Measurements from ENCODE around the gene SDC4. TPM values are rescaled to one million over a fixed set of nuclear protein-coding genes. Genes with fewer than 3 reads are reported as not detected.

Gene SDC4
- total and polyA plus RNA-seq, 8 donors, result 27.4 to 343 (median 80.1) TPM

- Histone ChIP-seq H3K36me3 (no peaks in the 10 kb centered on the region), H3K27ac (no peak overlapping the region), H3K27me3 (peaks cover 0 to 44% (median 0%) of the 10 kb centered on the region in 3 donors), H3K4me3 (no peak overlapping the region), H3K9me3 (no peaks in the 10 kb centered on the region), H3K4me1 (no peaks in the 10 kb centered on the region)
- WGBS, 5 donors, result 56 to 67% (median 61%) methylated on average over 7 of the region's 7 CpGs
- TF ChIP-seq POLR2AphosphoS5 (IDR thresholded peaks at IDR 0.05), result no peak
- no peak for TF ChIP-seq CTCF (IDR thresholded peaks at IDR 0.05)
- no peak for TF ChIP-seq POLR2A (IDR thresholded peaks at IDR 0.05)
- no peak for TF ChIP-seq EP300 (IDR thresholded peaks at IDR 0.05)
- intact Hi-C loops (cut with DNase I; ENCODE audit: low total_unique reads), result loop anchor here (10.0 kb wide), 1 partner anchor 148 kb away; no protein-coding TSS in a partner anchor
- DNase-seq, result no peak
Measured at GRCh38 chr20:45282700-45283550, 65.3 kb downstream of the SDC4 start.

- intact Hi-C loops (cut with DNase I; ENCODE audit: low total_unique reads), result loop anchor here (10.0 kb wide), 1 partner anchor 145 kb away; no protein-coding TSS in a partner anchor
- Histone ChIP-seq H3K27me3 (peaks cover 0 to 55% (median 0%) of the 10 kb centered on the region in 3 donors), H3K4me1 (no peaks in the 10 kb centered on the region), H3K27ac (no peak overlapping the region), H3K4me3 (no peak overlapping the region), H3K36me3 (no peaks in the 10 kb centered on the region), H3K9me3 (no peaks in the 10 kb centered on the region)
- DNase-seq, result no peak
- WGBS, 5 donors, result 70 to 93% (median 82%) methylated on average over 1 of the region's 1 CpG
- TF ChIP-seq POLR2AphosphoS5 (IDR thresholded peaks at IDR 0.05) (no peak), EP300 (IDR thresholded peaks at IDR 0.05) (no peak), CTCF (IDR thresholded peaks at IDR 0.05) (no peak), POLR2A (IDR thresholded peaks at IDR 0.05) (no peak)
Measured at GRCh38 chr20:45279992-45280391, 68.2 kb downstream of the SDC4 start.

GRCh38 chr20:45275338-45275737 lies 72.9 kb downstream of the SDC4 start:
- no peak overlapping the region for H3K4me3 ChIP-seq
- no peaks in the 10 kb centered on the region for H3K9me3 ChIP-seq
- TF ChIP-seq POLR2AphosphoS5 (IDR thresholded peaks at IDR 0.05) (no peak), POLR2A (IDR thresholded peaks at IDR 0.05) (no peak), CTCF (IDR thresholded peaks at IDR 0.05) (no peak), EP300 (IDR thresholded peaks at IDR 0.05) (no peak)
- peaks cover 0 to 32% (median 0%) of the 10 kb centered on the region in 3 donors for H3K27me3 ChIP-seq
- no peak for DNase-seq
- H3K36me3 ChIP-seq, result no peaks in the 10 kb centered on the region
- intact Hi-C loops (cut with DNase I; ENCODE audit: low total_unique reads), result no loop called here
- no peaks in the 10 kb centered on the region for H3K4me1 ChIP-seq
- 57 to 67% (median 65%) methylated on average over 3 of the region's 3 CpGs for WGBS, 5 donors
- H3K27ac ChIP-seq, result no peak overlapping the region

Other genes starting within 250 kb of the SDC4 start
- gene KCNS1, start 247.3 kb downstream of the SDC4 start, total RNA-seq, result not detected
- gene KCNS1, start 247.3 kb downstream of the SDC4 start, polyA plus RNA-seq, result under 1 TPM in 1 of 3 donors, not detected in 2; 0.30 TPM
- not detected for gene WFDC5, start 233.2 kb downstream of the SDC4 start, total RNA-seq
- 1 to 10 TPM in 1 of 3 donors, not detected in 2; 3.7 TPM for gene WFDC5, start 233.2 kb downstream of the SDC4 start, polyA plus RNA-seq
- not detected for gene WFDC12, start 224.0 kb downstream of the SDC4 start, total RNA-seq
- under 1 TPM in 1 of 3 donors, not detected in 2; 0.15 TPM for gene WFDC12, start 224.0 kb downstream of the SDC4 start, polyA plus RNA-seq
- 10 to 100 TPM in 1 of 5 donors, 1 to 10 TPM in 2, not detected in 2; 1.6 to 90.4 (median 2.3) TPM for gene PI3, start 173.5 kb downstream of the SDC4 start, total RNA-seq
- gene PI3, start 173.5 kb downstream of the SDC4 start, polyA plus RNA-seq, result 100 to 1,000 TPM in 1 of 3 donors, 10 to 100 TPM in 1, 1 to 10 TPM in 1; 4.0 to 172 (median 38.3) TPM
- gene SEMG1, start 141.4 kb downstream of the SDC4 start, total RNA-seq, result not detected
- gene SEMG1, start 141.4 kb downstream of the SDC4 start, polyA plus RNA-seq, result not detected
- not detected for gene SEMG2, start 127.1 kb downstream of the SDC4 start, total RNA-seq
- gene SEMG2, start 127.1 kb downstream of the SDC4 start, polyA plus RNA-seq, result not detected
- gene SLPI, start 93.9 kb downstream of the SDC4 start, total RNA-seq, result 100 to 1,000 TPM in 3 of 5 donors, 10 to 100 TPM in 1, 1 to 10 TPM in 1; 9.7 to 276 (median 127) TPM
- gene SLPI, start 93.9 kb downstream of the SDC4 start, polyA plus RNA-seq, result 100 to 1,000 TPM in 2 of 3 donors, 10 to 100 TPM in 1; 42.8 to 420 (median 150) TPM
- gene RBPJL, start 41.6 kb downstream of the SDC4 start, total RNA-seq, result 1 to 10 TPM in 1 of 5 donors, not detected in 4; 2.2 TPM
- 10 to 100 TPM in 1 of 3 donors, 1 to 10 TPM in 2; 2.7 to 10.4 (median 4.1) TPM for gene RBPJL, start 41.6 kb downstream of the SDC4 start, polyA plus RNA-seq
- gene MATN4, start 40.1 kb downstream of the SDC4 start, total RNA-seq, result under 1 TPM in 1 of 5 donors, not detected in 4; 0.37 TPM
- gene MATN4, start 40.1 kb downstream of the SDC4 start, polyA plus RNA-seq, result under 1 TPM in 2 of 3 donors, not detected in 1; 0.25 to 0.30 TPM
- gene SYS1, start 14.7 kb upstream of the SDC4 start, total RNA-seq, result 100 to 1,000 TPM in 1 of 5 donors, 10 to 100 TPM in 4; 16.0 to 119 (median 25.1) TPM
- 10 to 100 TPM; 11.2 to 19.7 (median 18.8) TPM for gene SYS1, start 14.7 kb upstream of the SDC4 start, polyA plus RNA-seq
- gene TP53TG5, start 29.9 kb upstream of the SDC4 start, total RNA-seq, result not detected
- under 1 TPM in 2 of 3 donors, not detected in 1; 0.12 to 0.33 TPM for gene TP53TG5, start 29.9 kb upstream of the SDC4 start, polyA plus RNA-seq
- 100 to 1,000 TPM in 1 of 5 donors, 10 to 100 TPM in 4; 10.6 to 131 (median 51.3) TPM for gene DBNDD2, start 59.9 kb upstream of the SDC4 start, total RNA-seq
- 10 to 100 TPM; 55.6 to 90.7 (median 77.6) TPM for gene DBNDD2, start 59.9 kb upstream of the SDC4 start, polyA plus RNA-seq
- gene PIGT, start 67.7 kb upstream of the SDC4 start, total RNA-seq, result 100 to 1,000 TPM in 2 of 5 donors, 10 to 100 TPM in 3; 22.6 to 137 (median 87.2) TPM
- gene PIGT, start 67.7 kb upstream of the SDC4 start, polyA plus RNA-seq, result 10 to 100 TPM; 30.5 to 72.5 (median 45.0) TPM
- gene WFDC2, start 121.3 kb upstream of the SDC4 start, total RNA-seq, result 10 to 100 TPM in 2 of 5 donors, 1 to 10 TPM in 2, not detected in 1; 2.2 to 82.8 (median 37.6) TPM
- gene WFDC2, start 121.3 kb upstream of the SDC4 start, polyA plus RNA-seq, result 10 to 100 TPM in 2 of 3 donors, 1 to 10 TPM in 1; 6.4 to 57.7 (median 49.0) TPM
- gene SPINT3, start 167.2 kb upstream of the SDC4 start, total RNA-seq, result not detected
- not detected for gene SPINT3, start 167.2 kb upstream of the SDC4 start, polyA plus RNA-seq
- gene WFDC6, start 191.1 kb upstream of the SDC4 start, total RNA-seq, result not detected
- not detected for gene WFDC6, start 191.1 kb upstream of the SDC4 start, polyA plus RNA-seq
- gene EPPIN, start 199.0 kb upstream of the SDC4 start, total RNA-seq, result not detected
- not detected for gene EPPIN, start 199.0 kb upstream of the SDC4 start, polyA plus RNA-seq
- gene WFDC8, start 230.9 kb upstream of the SDC4 start, total RNA-seq, result not detected
- not detected for gene WFDC8, start 230.9 kb upstream of the SDC4 start, polyA plus RNA-seq

All from stomach (tissue), 9 donors.